Measurements from ENCODE around the gene FHL2.

DNA sequence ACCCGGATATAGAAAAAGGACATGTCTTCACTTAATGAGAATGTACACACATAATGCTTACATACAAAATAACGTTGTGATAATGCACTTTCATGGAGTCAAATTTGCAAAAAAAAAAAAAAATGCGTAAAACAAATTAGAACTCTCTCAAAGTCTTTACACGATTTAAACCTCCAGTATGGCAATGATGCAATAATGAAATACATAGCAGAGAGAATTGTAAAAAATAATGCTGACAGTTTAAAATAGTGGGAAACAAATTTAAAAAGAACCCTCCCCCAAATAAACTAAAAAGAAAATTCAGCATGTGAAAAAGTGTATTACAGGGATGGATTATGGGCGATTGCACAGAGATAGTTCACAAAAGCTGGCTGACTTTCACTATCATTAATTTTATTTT, 46.6 kb upstream of the FHL2 start:
- TF ChIP-seq, protein P1, sequence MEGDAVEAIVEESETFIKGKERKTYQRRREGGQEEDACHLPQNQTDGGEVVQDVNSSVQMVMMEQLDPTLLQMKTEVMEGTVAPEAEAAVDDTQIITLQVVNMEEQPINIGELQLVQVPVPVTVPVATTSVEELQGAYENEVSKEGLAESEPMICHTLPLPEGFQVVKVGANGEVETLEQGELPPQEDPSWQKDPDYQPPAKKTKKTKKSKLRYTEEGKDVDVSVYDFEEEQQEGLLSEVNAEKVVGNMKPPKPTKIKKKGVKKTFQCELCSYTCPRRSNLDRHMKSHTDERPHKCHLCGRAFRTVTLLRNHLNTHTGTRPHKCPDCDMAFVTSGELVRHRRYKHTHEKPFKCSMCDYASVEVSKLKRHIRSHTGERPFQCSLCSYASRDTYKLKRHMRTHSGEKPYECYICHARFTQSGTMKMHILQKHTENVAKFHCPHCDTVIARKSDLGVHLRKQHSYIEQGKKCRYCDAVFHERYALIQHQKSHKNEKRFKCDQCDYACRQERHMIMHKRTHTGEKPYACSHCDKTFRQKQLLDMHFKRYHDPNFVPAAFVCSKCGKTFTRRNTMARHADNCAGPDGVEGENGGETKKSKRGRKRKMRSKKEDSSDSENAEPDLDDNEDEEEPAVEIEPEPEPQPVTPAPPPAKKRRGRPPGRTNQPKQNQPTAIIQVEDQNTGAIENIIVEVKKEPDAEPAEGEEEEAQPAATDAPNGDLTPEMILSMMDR (conservative IDR thresholded peaks at IDR 0.05; ENCODE audit: low read length) = no peak
- TF ChIP-seq EZH2phosphoT487 (IDR thresholded peaks at IDR 0.05; ENCODE audit: borderline replicate concordance) = no peak
